Measurements from ENCODE around the gene KAZN.

The KAZN gene

DNA sequence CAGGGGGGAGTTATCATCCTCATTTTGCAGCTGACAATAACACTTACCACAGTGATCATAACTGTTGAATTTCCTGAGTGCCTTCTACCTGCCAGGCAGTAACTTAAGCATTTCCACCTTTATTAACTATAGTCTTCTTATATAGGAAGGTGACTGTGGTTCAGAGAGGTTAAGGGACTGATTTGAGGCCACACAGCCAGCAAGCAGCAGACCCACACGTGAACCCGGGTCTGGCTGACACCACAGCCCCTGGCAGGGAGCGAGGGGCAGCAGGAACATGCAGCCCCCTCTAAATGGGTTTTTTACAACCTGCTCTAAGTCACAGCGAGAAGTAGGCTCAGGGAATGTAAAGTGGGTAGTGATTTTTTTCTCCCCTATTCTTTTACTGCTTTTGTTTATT lies 248.2 kb downstream of the KAZN start:
- Histone ChIP-seq H3K4me1 (ENCODE audit: control insufficient read depth, insufficient read depth, low read length) (no peaks in the 10 kb centered on the region), H3K36me3 (ENCODE audit: control insufficient read depth in 2 of 2, insufficient read depth in 1 of 2, low read length in 2 of 2) (no peaks in the 10 kb centered on the region), H3K27ac (ENCODE audit: extremely low read depth, low read depth, low read length) (no peak overlapping the region), H3K4me3 (ENCODE audit: low read depth, low read length) (no peak overlapping the region), H3K9me3 (ENCODE audit: control insufficient read depth, insufficient read depth, low read depth, low read length) (no peaks in the 10 kb centered on the region)
- TF ChIP-seq ZNF768 (tag by site-specific recombination; IDR thresholded peaks at IDR 0.05) (no peak), ZNF335 (tag by site-specific recombination; conservative IDR thresholded peaks at IDR 0.05) (no peak), ZNF621 (tag by site-specific recombination; IDR thresholded peaks at IDR 0.05) (no peak), KLF16 (tag by site-specific recombination; IDR thresholded peaks at IDR 0.05) (no peak), ZNF266 (tag by site-specific recombination; IDR thresholded peaks at IDR 0.05; ENCODE audit: low read depth) (no peak), ZNF138 (tag by site-specific recombination; IDR thresholded peaks at IDR 0.05; ENCODE audit: borderline replicate concordance) (no peak), ZNF501 (tag by site-specific recombination; IDR thresholded peaks at IDR 0.05) (no peak), ZNF169 (tag by site-specific recombination; IDR thresholded peaks at IDR 0.05) (no peak), EGR2 (tag by site-specific recombination; IDR thresholded peaks at IDR 0.05; ENCODE audit: low read depth) (no peak), ZNF175 (tag by site-specific recombination; IDR thresholded peaks at IDR 0.05) (no peak), ZBTB48 (tag by site-specific recombination; IDR thresholded peaks at IDR 0.05) (no peak), HOXA7 (CRISPR knock-in tag; IDR thresholded peaks at IDR 0.05; ENCODE audit: borderline replicate concordance) (no peak), KLF7 (tag by site-specific recombination; IDR thresholded peaks at IDR 0.05; ENCODE audit: borderline replicate concordance) (no peak), ZBTB8A (tag by site-specific recombination; IDR thresholded peaks at IDR 0.05) (no peak), GLI4 (tag by site-specific recombination; IDR thresholded peaks at IDR 0.05) (no peak)
- TF ChIP-seq, protein P1, sequence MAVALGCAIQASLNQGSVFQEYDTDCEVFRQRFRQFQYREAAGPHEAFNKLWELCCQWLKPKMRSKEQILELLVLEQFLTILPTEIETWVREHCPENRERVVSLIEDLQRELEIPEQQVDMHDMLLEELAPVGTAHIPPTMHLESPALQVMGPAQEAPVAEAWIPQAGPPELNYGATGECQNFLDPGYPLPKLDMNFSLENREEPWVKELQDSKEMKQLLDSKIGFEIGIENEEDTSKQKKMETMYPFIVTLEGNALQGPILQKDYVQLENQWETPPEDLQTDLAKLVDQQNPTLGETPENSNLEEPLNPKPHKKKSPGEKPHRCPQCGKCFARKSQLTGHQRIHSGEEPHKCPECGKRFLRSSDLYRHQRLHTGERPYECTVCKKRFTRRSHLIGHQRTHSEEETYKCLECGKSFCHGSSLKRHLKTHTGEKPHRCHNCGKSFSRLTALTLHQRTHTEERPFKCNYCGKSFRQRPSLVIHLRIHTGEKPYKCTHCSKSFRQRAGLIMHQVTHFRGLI (tag by site-specific recombination; IDR thresholded peaks at IDR 0.05) = no peak
- TF ChIP-seq, protein P2, sequence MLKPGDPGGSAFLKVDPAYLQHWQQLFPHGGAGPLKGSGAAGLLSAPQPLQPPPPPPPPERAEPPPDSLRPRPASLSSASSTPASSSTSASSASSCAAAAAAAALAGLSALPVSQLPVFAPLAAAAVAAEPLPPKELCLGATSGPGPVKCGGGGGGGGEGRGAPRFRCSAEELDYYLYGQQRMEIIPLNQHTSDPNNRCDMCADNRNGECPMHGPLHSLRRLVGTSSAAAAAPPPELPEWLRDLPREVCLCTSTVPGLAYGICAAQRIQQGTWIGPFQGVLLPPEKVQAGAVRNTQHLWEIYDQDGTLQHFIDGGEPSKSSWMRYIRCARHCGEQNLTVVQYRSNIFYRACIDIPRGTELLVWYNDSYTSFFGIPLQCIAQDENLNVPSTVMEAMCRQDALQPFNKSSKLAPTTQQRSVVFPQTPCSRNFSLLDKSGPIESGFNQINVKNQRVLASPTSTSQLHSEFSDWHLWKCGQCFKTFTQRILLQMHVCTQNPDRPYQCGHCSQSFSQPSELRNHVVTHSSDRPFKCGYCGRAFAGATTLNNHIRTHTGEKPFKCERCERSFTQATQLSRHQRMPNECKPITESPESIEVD (tag by site-specific recombination; IDR thresholded peaks at IDR 0.05) = no peak
- TF ChIP-seq, protein P3, sequence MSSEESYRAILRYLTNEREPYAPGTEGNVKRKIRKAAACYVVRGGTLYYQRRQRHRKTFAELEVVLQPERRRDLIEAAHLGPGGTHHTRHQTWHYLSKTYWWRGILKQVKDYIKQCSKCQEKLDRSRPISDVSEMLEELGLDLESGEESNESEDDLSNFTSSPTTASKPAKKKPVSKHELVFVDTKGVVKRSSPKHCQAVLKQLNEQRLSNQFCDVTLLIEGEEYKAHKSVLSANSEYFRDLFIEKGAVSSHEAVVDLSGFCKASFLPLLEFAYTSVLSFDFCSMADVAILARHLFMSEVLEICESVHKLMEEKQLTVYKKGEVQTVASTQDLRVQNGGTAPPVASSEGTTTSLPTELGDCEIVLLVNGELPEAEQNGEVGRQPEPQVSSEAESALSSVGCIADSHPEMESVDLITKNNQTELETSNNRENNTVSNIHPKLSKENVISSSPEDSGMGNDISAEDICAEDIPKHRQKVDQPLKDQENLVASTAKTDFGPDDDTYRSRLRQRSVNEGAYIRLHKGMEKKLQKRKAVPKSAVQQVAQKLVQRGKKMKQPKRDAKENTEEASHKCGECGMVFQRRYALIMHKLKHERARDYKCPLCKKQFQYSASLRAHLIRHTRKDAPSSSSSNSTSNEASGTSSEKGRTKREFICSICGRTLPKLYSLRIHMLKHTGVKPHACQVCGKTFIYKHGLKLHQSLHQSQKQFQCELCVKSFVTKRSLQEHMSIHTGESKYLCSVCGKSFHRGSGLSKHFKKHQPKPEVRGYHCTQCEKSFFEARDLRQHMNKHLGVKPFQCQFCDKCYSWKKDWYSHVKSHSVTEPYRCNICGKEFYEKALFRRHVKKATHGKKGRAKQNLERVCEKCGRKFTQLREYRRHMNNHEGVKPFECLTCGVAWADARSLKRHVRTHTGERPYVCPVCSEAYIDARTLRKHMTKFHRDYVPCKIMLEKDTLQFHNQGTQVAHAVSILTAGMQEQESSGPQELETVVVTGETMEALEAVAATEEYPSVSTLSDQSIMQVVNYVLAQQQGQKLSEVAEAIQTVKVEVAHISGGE (tag by site-specific recombination; conservative IDR thresholded peaks at IDR 0.05; ENCODE audit: low read depth) = no peak
- TF ChIP-seq, protein P4, sequence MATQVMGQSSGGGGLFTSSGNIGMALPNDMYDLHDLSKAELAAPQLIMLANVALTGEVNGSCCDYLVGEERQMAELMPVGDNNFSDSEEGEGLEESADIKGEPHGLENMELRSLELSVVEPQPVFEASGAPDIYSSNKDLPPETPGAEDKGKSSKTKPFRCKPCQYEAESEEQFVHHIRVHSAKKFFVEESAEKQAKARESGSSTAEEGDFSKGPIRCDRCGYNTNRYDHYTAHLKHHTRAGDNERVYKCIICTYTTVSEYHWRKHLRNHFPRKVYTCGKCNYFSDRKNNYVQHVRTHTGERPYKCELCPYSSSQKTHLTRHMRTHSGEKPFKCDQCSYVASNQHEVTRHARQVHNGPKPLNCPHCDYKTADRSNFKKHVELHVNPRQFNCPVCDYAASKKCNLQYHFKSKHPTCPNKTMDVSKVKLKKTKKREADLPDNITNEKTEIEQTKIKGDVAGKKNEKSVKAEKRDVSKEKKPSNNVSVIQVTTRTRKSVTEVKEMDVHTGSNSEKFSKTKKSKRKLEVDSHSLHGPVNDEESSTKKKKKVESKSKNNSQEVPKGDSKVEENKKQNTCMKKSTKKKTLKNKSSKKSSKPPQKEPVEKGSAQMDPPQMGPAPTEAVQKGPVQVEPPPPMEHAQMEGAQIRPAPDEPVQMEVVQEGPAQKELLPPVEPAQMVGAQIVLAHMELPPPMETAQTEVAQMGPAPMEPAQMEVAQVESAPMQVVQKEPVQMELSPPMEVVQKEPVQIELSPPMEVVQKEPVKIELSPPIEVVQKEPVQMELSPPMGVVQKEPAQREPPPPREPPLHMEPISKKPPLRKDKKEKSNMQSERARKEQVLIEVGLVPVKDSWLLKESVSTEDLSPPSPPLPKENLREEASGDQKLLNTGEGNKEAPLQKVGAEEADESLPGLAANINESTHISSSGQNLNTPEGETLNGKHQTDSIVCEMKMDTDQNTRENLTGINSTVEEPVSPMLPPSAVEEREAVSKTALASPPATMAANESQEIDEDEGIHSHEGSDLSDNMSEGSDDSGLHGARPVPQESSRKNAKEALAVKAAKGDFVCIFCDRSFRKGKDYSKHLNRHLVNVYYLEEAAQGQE (tag by site-specific recombination; IDR thresholded peaks at IDR 0.05) = no peak
- TF ChIP-seq, protein P5, sequence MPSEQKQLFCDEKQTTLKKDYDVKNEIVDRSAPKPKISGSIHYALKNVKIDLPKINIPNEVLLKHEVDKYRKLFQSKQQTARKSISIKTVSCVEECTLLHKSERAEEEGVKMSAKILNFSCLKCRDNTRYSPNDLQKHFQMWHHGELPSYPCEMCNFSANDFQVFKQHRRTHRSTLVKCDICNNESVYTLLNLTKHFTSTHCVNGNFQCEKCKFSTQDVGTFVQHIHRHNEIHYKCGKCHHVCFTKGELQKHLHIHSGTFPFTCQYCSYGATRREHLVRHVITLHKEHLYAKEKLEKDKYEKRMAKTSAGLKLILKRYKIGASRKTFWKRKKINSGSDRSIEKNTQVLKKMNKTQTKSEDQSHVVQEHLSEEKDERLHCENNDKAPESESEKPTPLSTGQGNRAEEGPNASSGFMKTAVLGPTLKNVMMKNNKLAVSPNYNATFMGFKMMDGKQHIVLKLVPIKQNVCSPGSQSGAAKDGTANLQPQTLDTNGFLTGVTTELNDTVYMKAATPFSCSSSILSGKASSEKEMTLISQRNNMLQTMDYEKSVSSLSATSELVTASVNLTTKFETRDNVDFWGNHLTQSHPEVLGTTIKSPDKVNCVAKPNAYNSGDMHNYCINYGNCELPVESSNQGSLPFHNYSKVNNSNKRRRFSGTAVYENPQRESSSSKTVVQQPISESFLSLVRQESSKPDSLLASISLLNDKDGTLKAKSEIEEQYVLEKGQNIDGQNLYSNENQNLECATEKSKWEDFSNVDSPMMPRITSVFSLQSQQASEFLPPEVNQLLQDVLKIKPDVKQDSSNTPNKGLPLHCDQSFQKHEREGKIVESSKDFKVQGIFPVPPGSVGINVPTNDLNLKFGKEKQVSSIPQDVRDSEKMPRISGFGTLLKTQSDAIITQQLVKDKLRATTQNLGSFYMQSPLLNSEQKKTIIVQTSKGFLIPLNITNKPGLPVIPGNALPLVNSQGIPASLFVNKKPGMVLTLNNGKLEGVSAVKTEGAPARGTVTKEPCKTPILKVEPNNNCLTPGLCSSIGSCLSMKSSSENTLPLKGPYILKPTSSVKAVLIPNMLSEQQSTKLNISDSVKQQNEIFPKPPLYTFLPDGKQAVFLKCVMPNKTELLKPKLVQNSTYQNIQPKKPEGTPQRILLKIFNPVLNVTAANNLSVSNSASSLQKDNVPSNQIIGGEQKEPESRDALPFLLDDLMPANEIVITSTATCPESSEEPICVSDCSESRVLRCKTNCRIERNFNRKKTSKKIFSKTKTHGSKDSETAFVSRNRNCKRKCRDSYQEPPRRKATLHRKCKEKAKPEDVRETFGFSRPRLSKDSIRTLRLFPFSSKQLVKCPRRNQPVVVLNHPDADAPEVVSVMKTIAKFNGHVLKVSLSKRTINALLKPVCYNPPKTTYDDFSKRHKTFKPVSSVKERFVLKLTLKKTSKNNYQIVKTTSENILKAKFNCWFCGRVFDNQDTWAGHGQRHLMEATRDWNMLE (tag by site-specific recombination; conservative IDR thresholded peaks at IDR 0.05; ENCODE audit: low read depth) = no peak
- ChIA-PET CTCF (interaction anchor here (1.3 kb wide), 1 partner anchor 67 kb away, joined by 5 read pairs; no protein-coding TSS in a partner anchor), POLR2A (no interaction called here)

Data from HEK293 (cell line).